ENCODE measurements around the gene MPST. TPM values are rescaled to one million over a fixed set of nuclear protein-coding genes. Genes with fewer than 3 reads are reported as not detected.

Gene MPST
- polyA plus RNA-seq, 1 donor from 2014 or later, result 56.0 TPM

DNA sequence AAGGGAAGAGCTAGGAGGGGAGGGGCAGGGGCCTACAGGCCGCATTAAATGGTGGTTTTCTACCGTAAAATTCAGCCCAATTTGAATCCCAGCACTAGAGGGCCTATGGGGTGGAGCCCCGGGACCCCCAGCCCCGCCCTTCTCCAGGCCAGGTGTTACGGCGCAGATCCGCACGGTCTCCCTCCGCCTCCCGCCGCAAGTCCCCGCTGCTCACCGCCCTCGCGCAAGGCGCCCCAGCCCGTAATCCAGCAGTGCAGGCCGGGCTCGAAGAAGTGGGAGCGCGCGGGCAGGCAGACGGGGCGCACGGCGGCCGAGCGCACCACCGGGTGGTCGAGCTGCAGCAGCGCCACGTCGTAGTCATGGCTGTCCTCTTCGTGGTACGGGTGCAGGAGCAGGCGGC is 49.3 kb downstream of the MPST start:
- Histone ChIP-seq H2AFZ (ENCODE audit: low read depth, low read length) (no peak overlapping the region), H3K4me2 (ENCODE audit: low read length) (no peak overlapping the region), H3K27me3 (ENCODE audit: insufficient read depth, low read depth, low read length) (peaks cover 31% of the 10 kb centered on the region), H3K9ac (ENCODE audit: low read length) (no peak overlapping the region), H3F3A (ENCODE audit: insufficient read depth, low read length, poor library complexity, severe bottlenecking) (no peaks in the 10 kb centered on the region), H3K9me3 (ENCODE audit: low read length) (no peaks in the 10 kb centered on the region), H3K27ac (ENCODE audit: low read length) (no peak overlapping the region), H3K79me2 (replicated peaks; ENCODE audit: insufficient read depth, low read length) (no peaks in the 10 kb centered on the region), H3K9me2 (ENCODE audit: insufficient read depth, low read length) (no peaks in the 10 kb centered on the region), H3K36me3 (ENCODE audit: insufficient read depth, low read length) (no peaks in the 10 kb centered on the region), H4K20me1 (ENCODE audit: insufficient read depth) (no peaks in the 10 kb centered on the region), H3K4me3 (ENCODE audit: low read length) (no peak overlapping the region)
- TF ChIP-seq POLR2AphosphoS5 (IDR thresholded peaks at IDR 0.05) (no peak), RAD21 (conservative IDR thresholded peaks at IDR 0.05) (no peak), MXI1 (conservative IDR thresholded peaks at IDR 0.05; ENCODE audit: poor library complexity, severe bottlenecking) (no peak), SMC3 (conservative IDR thresholded peaks at IDR 0.05; ENCODE audit: poor library complexity) (no peak), EZH2 (IDR thresholded peaks at IDR 0.05; ENCODE audit: borderline replicate concordance, insufficient read depth, low read length, poor library complexity, severe bottlenecking) (no peak), TAF1 (IDR thresholded peaks at IDR 0.05; ENCODE audit: low read depth) (no peak), EP300 (conservative IDR thresholded peaks at IDR 0.05; ENCODE audit: poor library complexity, severe bottlenecking) (no peak)
- TF ChIP-seq, protein P1, sequence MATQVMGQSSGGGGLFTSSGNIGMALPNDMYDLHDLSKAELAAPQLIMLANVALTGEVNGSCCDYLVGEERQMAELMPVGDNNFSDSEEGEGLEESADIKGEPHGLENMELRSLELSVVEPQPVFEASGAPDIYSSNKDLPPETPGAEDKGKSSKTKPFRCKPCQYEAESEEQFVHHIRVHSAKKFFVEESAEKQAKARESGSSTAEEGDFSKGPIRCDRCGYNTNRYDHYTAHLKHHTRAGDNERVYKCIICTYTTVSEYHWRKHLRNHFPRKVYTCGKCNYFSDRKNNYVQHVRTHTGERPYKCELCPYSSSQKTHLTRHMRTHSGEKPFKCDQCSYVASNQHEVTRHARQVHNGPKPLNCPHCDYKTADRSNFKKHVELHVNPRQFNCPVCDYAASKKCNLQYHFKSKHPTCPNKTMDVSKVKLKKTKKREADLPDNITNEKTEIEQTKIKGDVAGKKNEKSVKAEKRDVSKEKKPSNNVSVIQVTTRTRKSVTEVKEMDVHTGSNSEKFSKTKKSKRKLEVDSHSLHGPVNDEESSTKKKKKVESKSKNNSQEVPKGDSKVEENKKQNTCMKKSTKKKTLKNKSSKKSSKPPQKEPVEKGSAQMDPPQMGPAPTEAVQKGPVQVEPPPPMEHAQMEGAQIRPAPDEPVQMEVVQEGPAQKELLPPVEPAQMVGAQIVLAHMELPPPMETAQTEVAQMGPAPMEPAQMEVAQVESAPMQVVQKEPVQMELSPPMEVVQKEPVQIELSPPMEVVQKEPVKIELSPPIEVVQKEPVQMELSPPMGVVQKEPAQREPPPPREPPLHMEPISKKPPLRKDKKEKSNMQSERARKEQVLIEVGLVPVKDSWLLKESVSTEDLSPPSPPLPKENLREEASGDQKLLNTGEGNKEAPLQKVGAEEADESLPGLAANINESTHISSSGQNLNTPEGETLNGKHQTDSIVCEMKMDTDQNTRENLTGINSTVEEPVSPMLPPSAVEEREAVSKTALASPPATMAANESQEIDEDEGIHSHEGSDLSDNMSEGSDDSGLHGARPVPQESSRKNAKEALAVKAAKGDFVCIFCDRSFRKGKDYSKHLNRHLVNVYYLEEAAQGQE (IDR thresholded peaks at IDR 0.05; ENCODE audit: borderline replicate concordance), result no peak
- TF ChIP-seq, protein P2, sequence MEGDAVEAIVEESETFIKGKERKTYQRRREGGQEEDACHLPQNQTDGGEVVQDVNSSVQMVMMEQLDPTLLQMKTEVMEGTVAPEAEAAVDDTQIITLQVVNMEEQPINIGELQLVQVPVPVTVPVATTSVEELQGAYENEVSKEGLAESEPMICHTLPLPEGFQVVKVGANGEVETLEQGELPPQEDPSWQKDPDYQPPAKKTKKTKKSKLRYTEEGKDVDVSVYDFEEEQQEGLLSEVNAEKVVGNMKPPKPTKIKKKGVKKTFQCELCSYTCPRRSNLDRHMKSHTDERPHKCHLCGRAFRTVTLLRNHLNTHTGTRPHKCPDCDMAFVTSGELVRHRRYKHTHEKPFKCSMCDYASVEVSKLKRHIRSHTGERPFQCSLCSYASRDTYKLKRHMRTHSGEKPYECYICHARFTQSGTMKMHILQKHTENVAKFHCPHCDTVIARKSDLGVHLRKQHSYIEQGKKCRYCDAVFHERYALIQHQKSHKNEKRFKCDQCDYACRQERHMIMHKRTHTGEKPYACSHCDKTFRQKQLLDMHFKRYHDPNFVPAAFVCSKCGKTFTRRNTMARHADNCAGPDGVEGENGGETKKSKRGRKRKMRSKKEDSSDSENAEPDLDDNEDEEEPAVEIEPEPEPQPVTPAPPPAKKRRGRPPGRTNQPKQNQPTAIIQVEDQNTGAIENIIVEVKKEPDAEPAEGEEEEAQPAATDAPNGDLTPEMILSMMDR (IDR thresholded peaks at IDR 0.05; ENCODE audit: poor library complexity, severe bottlenecking), result no peak

DNA sequence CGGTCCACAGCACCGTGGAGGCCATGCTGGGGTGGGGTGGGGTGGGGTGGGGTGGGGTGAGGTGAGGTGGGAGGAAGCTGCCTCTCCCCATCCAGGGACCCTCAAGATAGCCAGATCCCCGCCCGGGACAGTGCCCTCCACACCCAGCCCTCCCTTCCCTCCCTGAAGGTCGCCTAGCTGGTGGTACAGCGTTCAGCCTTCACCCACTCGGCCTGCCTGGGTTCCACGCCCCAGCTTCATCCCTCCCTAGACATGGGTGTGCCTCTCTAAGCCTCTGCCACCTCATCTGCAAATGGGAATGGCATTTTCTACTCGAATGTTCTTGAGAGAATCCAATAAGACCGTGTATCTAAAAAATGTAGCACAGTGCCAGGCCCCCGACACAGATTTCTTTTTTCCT is 49.8 kb downstream of the MPST start:
- Histone ChIP-seq H4K20me1 (ENCODE audit: insufficient read depth) (no peaks in the 10 kb centered on the region), H3K27me3 (ENCODE audit: insufficient read depth, low read depth, low read length) (peaks cover 31% of the 10 kb centered on the region), H3K79me2 (replicated peaks; ENCODE audit: insufficient read depth, low read length) (no peaks in the 10 kb centered on the region), H3K4me2 (ENCODE audit: low read length) (no peak overlapping the region), H3K36me3 (ENCODE audit: insufficient read depth, low read length) (no peaks in the 10 kb centered on the region), H2AFZ (ENCODE audit: low read depth, low read length) (no peak overlapping the region), H3F3A (ENCODE audit: insufficient read depth, low read length, poor library complexity, severe bottlenecking) (no peaks in the 10 kb centered on the region), H3K9ac (ENCODE audit: low read length) (no peak overlapping the region), H3K9me2 (ENCODE audit: insufficient read depth, low read length) (no peaks in the 10 kb centered on the region), H3K9me3 (ENCODE audit: low read length) (no peaks in the 10 kb centered on the region), H3K4me3 (ENCODE audit: low read length) (no peak overlapping the region), H3K27ac (ENCODE audit: low read length) (no peak overlapping the region)
- TF ChIP-seq RAD21 (conservative IDR thresholded peaks at IDR 0.05), result no peak
- no peak for TF ChIP-seq TAF1 (IDR thresholded peaks at IDR 0.05; ENCODE audit: low read depth)
- no peak for TF ChIP-seq EZH2 (IDR thresholded peaks at IDR 0.05; ENCODE audit: borderline replicate concordance, insufficient read depth, low read length, poor library complexity, severe bottlenecking)
- TF ChIP-seq, protein P1 (IDR thresholded peaks at IDR 0.05; ENCODE audit: borderline replicate concordance), result no peak
- TF ChIP-seq SMC3 (conservative IDR thresholded peaks at IDR 0.05; ENCODE audit: poor library complexity), result no peak
- TF ChIP-seq, protein P2 (IDR thresholded peaks at IDR 0.05; ENCODE audit: poor library complexity, severe bottlenecking), result no peak
- no peak for TF ChIP-seq MXI1 (conservative IDR thresholded peaks at IDR 0.05; ENCODE audit: poor library complexity, severe bottlenecking)
- no peak for TF ChIP-seq EP300 (conservative IDR thresholded peaks at IDR 0.05; ENCODE audit: poor library complexity, severe bottlenecking)
- no peak for TF ChIP-seq POLR2AphosphoS5 (IDR thresholded peaks at IDR 0.05)
